GM23338 (cell line): Measurements from ENCODE around the gene RNF167. TPM values are rescaled to one million over a fixed set of nuclear protein-coding genes. Genes with fewer than 3 reads are reported as not detected.

Experiments used
- ATAC-seq: fragments of 200-7000 bp; cut with Tn5 transposase; 3 replicates; pipeline ENCODE4 v1.9.1; 2020
- DNase-seq: peaks from one replicate; pipeline ENCODE4 v3.0.0-alpha.2; 2015; ENCODE audit warnings: low spot score
- H2AFZ ChIP-seq: fragments of 200-600 bp; sonication (generic); 2 replicates; pipeline ENCODE4 v1.8.0; 2016; ENCODE audit warnings: antibody characterized with exemption, mild to moderate bottlenecking, moderate library complexity
- H3F3A ChIP-seq: fragments of 200-600 bp; sonication (generic); replicated peaks from 2 replicates; pipeline ENCODE4 v1.8.0; 2017; ENCODE audit warnings: antibody characterized with exemption, mixed run types, low read depth
- H3K27ac ChIP-seq: fragments of 200-600 bp; sonication (generic); 2 replicates; pipeline ENCODE4 v1.6.1; 2016; ENCODE audit warnings: low read depth
- H3K27me3 ChIP-seq: fragments of 200-600 bp; sonication (generic); 2 replicates; pipeline ENCODE4 v1.8.0; 2016; ENCODE audit warnings: mild to moderate bottlenecking, mixed run types, moderate library complexity; ENCODE audit not compliant: insufficient read depth
- H3K36me3 ChIP-seq: fragments of 200-600 bp; sonication (generic); 2 replicates; pipeline ENCODE4 v1.8.0; 2016; ENCODE audit warnings: mild to moderate bottlenecking; ENCODE audit not compliant: insufficient read depth
- H3K4me1 ChIP-seq: fragments of 200-600 bp; sonication (generic); 2 replicates; pipeline ENCODE4 v1.8.0; 2016; ENCODE audit warnings: mild to moderate bottlenecking, moderate library complexity; ENCODE audit not compliant: insufficient read depth
- H3K4me2 ChIP-seq: fragments of 200-600 bp; sonication (generic); 2 replicates; pipeline ENCODE4 v1.7.1; 2017; ENCODE audit warnings: mixed run types
- H3K4me3 ChIP-seq: fragments of 200-600 bp; sonication (generic); 2 replicates; pipeline ENCODE4 v1.6.1; 2016; ENCODE audit warnings: mixed run types
- H3K79me2 ChIP-seq: fragments of 200-600 bp; sonication (generic); replicated peaks from 2 replicates; pipeline ENCODE4 v1.8.0; 2017; ENCODE audit warnings: mild to moderate bottlenecking; ENCODE audit not compliant: insufficient read depth
- H3K9me2 ChIP-seq: fragments of 200-600 bp; sonication (generic); 2 replicates; pipeline ENCODE4 v1.8.0; 2017; ENCODE audit not compliant: insufficient read depth
- H4K20me1 ChIP-seq: fragments of 200-600 bp; sonication (generic); replicated peaks from 2 replicates; pipeline ENCODE4 v1.8.0; 2017; ENCODE audit warnings: mild to moderate bottlenecking; ENCODE audit not compliant: insufficient read depth
- H3K27ac Mint-ChIP-seq: 2 replicates; pipeline ENCODE4 v1.8.0; 2020; ENCODE audit warnings: inconsistent platforms, mild to moderate bottlenecking, moderate library complexity, mixed read lengths
- H3K27me3 Mint-ChIP-seq: 3 replicates; pipeline ENCODE4 v1.8.0; 2022; ENCODE audit warnings: low read depth, mild to moderate bottlenecking, moderate library complexity, mixed read lengths, inconsistent platforms; ENCODE audit not compliant: insufficient read depth, poor library complexity
- H3K36me3 Mint-ChIP-seq: 3 replicates; pipeline ENCODE4 v1.8.0; 2021; ENCODE audit warnings: low read depth, mild to moderate bottlenecking, inconsistent platforms, moderate library complexity, mixed read lengths
- H3K4me1 Mint-ChIP-seq: 3 replicates; pipeline ENCODE4 v1.8.0; 2020; ENCODE audit warnings: mild to moderate bottlenecking, inconsistent platforms, mixed read lengths
- H3K4me3 Mint-ChIP-seq: 3 replicates; pipeline ENCODE4 v1.8.0; 2021; ENCODE audit warnings: moderate library complexity, mild to moderate bottlenecking, inconsistent platforms, mixed read lengths
- H3K9me3 Mint-ChIP-seq: 3 replicates; pipeline ENCODE4 v1.8.0; 2020; ENCODE audit warnings: moderate library complexity, mild to moderate bottlenecking, inconsistent platforms, mixed read lengths
- CREB1 ChIP-seq: fragments of 250-450 bp; sonication (Bioruptor Pico); IDR thresholded peaks from 2 replicates; pipeline ENCODE4 v1.5.0; 2020; ENCODE audit warnings: low read depth, mild to moderate bottlenecking, moderate library complexity
- EZH2 ChIP-seq: fragments of 200-600 bp; sonication (generic); IDR thresholded peaks from one replicate; pipeline ENCODE4 v1.8.0; 2017; ENCODE audit warnings: antibody characterized with exemption, mild to moderate bottlenecking, low read depth; ENCODE audit not compliant: unreplicated experiment
- EZH2phosphoT487 ChIP-seq: fragments of 200-600 bp; sonication (generic); IDR thresholded peaks from one replicate; pipeline ENCODE4 v1.8.1; 2018; ENCODE audit warnings: antibody characterized with exemption; ENCODE audit not compliant: unreplicated experiment
- JUNB ChIP-seq: IDR thresholded peaks from one replicate; pipeline ENCODE4 v1.6.1; 2016; ENCODE audit warnings: antibody characterized with exemption; ENCODE audit not compliant: unreplicated experiment
- NANOG ChIP-seq: IDR thresholded peaks from 2 replicates; pipeline ENCODE4 v1.6.1; 2016; ENCODE audit warnings: antibody characterized with exemption, borderline replicate concordance
- POLR2AphosphoS5 ChIP-seq: IDR thresholded peaks from 2 replicates; pipeline ENCODE4 v1.6.1; 2016; ENCODE audit warnings: antibody characterized with exemption, low read depth
- REST ChIP-seq: IDR thresholded peaks from one replicate; pipeline ENCODE4 v1.6.1; 2018; ENCODE audit warnings: antibody characterized with exemption; ENCODE audit not compliant: unreplicated experiment
- STAT1 ChIP-seq: IDR thresholded peaks from one replicate; pipeline ENCODE4 v1.6.1; 2016; ENCODE audit warnings: antibody characterized with exemption; ENCODE audit not compliant: unreplicated experiment
- ZNF114 ChIP-seq: fragments of 250-450 bp; sonication (Bioruptor Pico); IDR thresholded peaks from 2 replicates; pipeline ENCODE4 v1.5.0; 2020; ENCODE audit warnings: mild to moderate bottlenecking, moderate library complexity
- ZNF331 ChIP-seq: fragments of 250-450 bp; sonication (Bioruptor Pico); IDR thresholded peaks from 2 replicates; pipeline ENCODE4 v1.5.0; 2020; ENCODE audit warnings: low read depth, mild to moderate bottlenecking, moderate library complexity
- polyA plus RNA-seq: library from polyadenylated mRNA; unstranded; fragments of >200 nt; fragmentation: Nextera tagmentation; extraction: Ambion mirVana; gene quantifications from 2 replicates; pipeline ENCODE4 v1.2.1, GENCODE V29; 2016
- total RNA-seq: library from RNA; depleted of rRNA; stranded (reverse); fragments of >200 nt; shearing (Covaris generic); gene quantifications from 2 replicates; pipeline ENCODE4 v1.2.3, GENCODE V29; 2014
- TF ChIP-seq, protein P1 (sequence below), 2 experiments: fragments of 200-600 bp in 1 of 2; sonication (generic) in 1 of 2; conservative IDR thresholded peaks; 2 replicates each; pipeline versions ENCODE4 v1.5.1 to v1.6.1; 2016 to 2017; ENCODE audit warnings: antibody characterized with exemption in 2 of 2, low read depth in 2 of 2, mild to moderate bottlenecking in 2 of 2, moderate library complexity in 1 of 2
- TF ChIP-seq, protein P2 (sequence below): fragments of 250-450 bp; sonication (Bioruptor Pico); IDR thresholded peaks from 2 replicates; pipeline ENCODE4 v1.5.0; 2020; ENCODE audit warnings: mild to moderate bottlenecking, moderate library complexity
- TF ChIP-seq, protein P3 (sequence below): IDR thresholded peaks from 2 replicates; pipeline ENCODE4 v1.6.1; 2016; ENCODE audit warnings: antibody characterized with exemption

Gene RNF167
- total and polyA plus RNA-seq, 2 experiments from 2014 or later, result 61.2 to 84.4 TPM

DNA sequence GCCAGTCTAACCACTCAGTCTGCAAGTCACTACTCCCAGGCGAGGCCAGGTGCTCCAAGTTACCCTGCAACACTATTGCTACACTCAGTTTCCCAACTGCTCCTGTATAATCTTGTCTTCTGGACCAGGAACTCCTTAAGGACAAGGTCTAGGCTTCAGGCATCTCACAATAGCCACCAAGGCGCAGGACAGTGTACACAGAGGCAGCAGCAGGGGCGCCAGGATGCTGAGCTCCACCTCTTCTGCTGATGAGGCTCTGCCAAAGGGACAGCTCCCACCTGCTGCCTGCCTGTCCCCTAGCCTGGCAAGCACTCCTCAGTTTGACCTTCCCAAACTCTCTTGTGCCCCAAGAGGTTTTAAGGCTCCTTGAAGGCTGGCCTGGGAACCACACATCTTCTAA is 3.6 kb upstream of the RNF167 start:
- Histone ChIP-seq H3K36me3 (no peaks in the 10 kb centered on the region; the same call in 1 of the 2 replicates), H3K27ac (no peak overlapping the region), H4K20me1 (peaks cover 6% of the 10 kb centered on the region; the same call in 1 of the 2 replicates), H2AFZ (no peak overlapping the region), H3K4me3 (no peak overlapping the region), H3K27me3 (no peaks in the 10 kb centered on the region), H3K4me2 (no peak overlapping the region), H3K9me2 (no peaks in the 10 kb centered on the region), H3F3A (peaks cover 20% of the 10 kb centered on the region), H3K4me1 (peaks cover 13% of the 10 kb centered on the region), H3K79me2 (peaks cover 20% of the 10 kb centered on the region)
- Mint-ChIP-seq H3K27ac (no peak overlapping the region), H3K36me3 (peaks cover 49% of the 10 kb centered on the region), H3K4me1 (peaks cover 31% of the 10 kb centered on the region), H3K9me3 (no peaks in the 10 kb centered on the region), H3K27me3 (peaks cover 19% of the 10 kb centered on the region), H3K4me3 (no peak overlapping the region)
- no peak for DNase-seq
- ATAC-seq, result no peak
- TF ChIP-seq ZNF114 (no peak), POLR2AphosphoS5 (no peak), JUNB (no peak), CREB1 (CRISPR knock-in tag) (no peak), ZNF331 (CRISPR knock-in tag) (no peak), EZH2phosphoT487 (no peak), EZH2 (no peak), STAT1 (no peak), REST (no peak), NANOG (no peak)
- TF ChIP-seq, protein P1, sequence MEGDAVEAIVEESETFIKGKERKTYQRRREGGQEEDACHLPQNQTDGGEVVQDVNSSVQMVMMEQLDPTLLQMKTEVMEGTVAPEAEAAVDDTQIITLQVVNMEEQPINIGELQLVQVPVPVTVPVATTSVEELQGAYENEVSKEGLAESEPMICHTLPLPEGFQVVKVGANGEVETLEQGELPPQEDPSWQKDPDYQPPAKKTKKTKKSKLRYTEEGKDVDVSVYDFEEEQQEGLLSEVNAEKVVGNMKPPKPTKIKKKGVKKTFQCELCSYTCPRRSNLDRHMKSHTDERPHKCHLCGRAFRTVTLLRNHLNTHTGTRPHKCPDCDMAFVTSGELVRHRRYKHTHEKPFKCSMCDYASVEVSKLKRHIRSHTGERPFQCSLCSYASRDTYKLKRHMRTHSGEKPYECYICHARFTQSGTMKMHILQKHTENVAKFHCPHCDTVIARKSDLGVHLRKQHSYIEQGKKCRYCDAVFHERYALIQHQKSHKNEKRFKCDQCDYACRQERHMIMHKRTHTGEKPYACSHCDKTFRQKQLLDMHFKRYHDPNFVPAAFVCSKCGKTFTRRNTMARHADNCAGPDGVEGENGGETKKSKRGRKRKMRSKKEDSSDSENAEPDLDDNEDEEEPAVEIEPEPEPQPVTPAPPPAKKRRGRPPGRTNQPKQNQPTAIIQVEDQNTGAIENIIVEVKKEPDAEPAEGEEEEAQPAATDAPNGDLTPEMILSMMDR (conservative IDR thresholded peaks at IDR 0.05; ENCODE audit: low read depth in 2 of 2), result no peak
- TF ChIP-seq, protein P2, sequence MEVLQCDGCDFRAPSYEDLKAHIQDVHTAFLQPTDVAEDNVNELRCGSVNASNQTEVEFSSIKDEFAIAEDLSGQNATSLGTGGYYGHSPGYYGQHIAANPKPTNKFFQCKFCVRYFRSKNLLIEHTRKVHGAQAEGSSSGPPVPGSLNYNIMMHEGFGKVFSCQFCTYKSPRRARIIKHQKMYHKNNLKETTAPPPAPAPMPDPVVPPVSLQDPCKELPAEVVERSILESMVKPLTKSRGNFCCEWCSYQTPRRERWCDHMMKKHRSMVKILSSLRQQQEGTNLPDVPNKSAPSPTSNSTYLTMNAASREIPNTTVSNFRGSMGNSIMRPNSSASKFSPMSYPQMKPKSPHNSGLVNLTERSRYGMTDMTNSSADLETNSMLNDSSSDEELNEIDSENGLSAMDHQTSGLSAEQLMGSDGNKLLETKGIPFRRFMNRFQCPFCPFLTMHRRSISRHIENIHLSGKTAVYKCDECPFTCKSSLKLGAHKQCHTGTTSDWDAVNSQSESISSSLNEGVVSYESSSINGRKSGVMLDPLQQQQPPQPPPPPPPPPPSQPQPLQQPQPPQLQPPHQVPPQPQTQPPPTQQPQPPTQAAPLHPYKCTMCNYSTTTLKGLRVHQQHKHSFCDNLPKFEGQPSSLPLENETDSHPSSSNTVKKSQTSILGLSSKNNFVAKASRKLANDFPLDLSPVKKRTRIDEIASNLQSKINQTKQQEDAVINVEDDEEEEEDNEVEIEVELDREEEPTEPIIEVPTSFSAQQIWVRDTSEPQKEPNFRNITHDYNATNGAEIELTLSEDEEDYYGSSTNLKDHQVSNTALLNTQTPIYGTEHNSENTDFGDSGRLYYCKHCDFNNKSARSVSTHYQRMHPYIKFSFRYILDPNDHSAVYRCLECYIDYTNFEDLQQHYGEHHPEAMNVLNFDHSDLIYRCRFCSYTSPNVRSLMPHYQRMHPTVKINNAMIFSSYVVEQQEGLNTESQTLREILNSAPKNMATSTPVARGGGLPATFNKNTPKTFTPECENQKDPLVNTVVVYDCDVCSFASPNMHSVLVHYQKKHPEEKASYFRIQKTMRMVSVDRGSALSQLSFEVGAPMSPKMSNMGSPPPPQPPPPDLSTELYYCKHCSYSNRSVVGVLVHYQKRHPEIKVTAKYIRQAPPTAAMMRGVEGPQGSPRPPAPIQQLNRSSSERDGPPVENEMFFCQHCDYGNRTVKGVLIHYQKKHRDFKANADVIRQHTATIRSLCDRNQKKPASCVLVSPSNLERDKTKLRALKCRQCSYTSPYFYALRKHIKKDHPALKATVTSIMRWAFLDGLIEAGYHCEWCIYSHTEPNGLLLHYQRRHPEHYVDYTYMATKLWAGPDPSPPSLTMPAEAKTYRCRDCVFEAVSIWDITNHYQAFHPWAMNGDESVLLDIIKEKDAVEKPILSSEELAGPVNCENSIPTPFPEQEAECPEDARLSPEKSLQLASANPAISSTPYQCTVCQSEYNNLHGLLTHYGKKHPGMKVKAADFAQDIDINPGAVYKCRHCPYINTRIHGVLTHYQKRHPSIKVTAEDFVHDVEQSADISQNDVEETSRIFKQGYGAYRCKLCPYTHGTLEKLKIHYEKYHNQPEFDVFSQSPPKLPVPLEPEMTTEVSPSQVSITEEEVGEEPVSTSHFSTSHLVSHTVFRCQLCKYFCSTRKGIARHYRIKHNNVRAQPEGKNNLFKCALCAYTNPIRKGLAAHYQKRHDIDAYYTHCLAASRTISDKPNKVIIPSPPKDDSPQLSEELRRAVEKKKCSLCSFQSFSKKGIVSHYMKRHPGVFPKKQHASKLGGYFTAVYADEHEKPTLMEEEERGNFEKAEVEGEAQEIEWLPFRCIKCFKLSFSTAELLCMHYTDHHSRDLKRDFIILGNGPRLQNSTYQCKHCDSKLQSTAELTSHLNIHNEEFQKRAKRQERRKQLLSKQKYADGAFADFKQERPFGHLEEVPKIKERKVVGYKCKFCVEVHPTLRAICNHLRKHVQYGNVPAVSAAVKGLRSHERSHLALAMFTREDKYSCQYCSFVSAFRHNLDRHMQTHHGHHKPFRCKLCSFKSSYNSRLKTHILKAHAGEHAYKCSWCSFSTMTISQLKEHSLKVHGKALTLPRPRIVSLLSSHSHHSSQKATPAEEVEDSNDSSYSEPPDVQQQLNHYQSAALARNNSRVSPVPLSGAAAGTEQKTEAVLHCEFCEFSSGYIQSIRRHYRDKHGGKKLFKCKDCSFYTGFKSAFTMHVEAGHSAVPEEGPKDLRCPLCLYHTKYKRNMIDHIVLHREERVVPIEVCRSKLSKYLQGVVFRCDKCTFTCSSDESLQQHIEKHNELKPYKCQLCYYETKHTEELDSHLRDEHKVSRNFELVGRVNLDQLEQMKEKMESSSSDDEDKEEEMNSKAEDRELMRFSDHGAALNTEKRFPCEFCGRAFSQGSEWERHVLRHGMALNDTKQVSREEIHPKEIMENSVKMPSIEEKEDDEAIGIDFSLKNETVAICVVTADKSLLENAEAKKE (CRISPR knock-in tag), result no peak
- TF ChIP-seq, protein P3, sequence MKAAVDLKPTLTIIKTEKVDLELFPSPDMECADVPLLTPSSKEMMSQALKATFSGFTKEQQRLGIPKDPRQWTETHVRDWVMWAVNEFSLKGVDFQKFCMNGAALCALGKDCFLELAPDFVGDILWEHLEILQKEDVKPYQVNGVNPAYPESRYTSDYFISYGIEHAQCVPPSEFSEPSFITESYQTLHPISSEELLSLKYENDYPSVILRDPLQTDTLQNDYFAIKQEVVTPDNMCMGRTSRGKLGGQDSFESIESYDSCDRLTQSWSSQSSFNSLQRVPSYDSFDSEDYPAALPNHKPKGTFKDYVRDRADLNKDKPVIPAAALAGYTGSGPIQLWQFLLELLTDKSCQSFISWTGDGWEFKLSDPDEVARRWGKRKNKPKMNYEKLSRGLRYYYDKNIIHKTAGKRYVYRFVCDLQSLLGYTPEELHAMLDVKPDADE, result no peak
